COLO668 (cell line): ENCODE measurements around the gene TTC23.

Experiments
- DNase-seq: peaks from one replicate; lab custom pipeline; 2025; ENCODE audit not compliant: unreplicated experiment; lab: John Stamatoyannopoulos, UW

The TTC23 gene

DNA sequence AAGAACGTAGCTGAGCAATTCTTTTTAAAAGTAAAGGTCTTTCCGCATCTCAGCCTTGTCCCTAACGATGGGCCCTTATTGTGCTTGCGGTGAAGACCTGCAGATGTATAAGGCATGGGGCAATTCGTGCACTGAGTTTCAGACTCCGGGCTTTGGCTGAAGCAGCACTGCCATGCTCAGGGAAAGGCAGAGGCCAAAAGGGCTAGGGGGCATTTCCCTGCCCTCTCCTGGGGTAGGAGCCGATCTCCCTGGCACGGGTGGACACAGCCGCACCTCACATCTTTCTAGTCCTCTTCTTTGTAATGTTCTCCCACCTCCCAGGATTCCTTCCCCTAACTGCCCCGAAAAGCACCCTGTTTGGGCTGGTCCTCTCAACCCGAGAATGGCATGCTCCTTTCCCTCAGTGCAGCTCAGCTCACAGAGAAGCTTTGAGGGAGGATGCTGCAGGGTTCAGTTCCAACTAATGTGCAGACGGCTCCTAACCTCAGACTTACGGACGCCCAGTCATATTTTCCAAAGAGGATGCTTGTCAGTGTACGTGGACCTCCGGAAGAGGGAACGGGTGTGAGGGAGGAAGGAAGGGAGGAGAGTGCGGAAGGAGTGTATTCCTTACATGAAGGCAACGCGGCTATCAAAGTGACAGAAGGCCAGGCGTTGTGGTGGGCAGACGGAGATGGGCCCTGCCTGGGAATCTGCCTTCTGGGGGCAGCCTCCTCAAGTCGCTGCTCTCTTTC is 83.3 kb downstream of the TTC23 start:
- no peak for DNase-seq

DNA sequence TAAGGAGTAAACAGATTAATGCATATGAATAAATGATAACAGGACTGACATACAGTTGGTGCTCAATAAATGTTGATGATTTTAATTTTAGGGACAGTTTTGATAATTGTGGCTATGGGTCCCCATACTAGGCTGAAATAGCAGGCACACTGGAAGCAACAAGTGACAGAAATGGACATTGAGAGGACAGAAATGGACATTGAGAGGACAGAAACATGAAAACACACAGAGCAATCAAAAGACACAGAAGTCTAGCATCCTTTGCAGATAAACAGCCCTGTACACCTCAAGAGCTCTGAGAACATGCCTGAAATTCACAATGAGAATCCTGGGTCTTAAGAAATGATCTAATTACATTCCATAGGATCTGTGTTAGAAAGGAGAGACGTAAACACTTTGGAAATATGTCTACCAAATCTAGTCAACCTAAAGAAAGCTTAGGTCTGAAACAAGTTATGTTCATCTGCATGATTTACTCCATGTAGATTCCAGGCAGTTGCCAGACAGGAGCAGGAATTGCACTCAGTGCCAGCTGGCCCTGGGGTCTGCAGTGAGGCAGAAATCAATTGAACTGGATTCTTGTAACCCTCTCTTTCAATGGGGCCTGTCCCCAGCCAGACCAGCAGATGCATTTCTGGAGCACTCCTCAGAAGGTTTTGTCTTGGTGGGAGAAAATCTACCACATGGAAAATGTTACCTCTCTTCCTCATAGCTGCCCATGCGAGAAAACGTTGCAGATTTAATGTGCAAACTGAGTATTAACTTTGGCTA is 84.2 kb downstream of the TTC23 start:
- DNase-seq = no peak

DNA sequence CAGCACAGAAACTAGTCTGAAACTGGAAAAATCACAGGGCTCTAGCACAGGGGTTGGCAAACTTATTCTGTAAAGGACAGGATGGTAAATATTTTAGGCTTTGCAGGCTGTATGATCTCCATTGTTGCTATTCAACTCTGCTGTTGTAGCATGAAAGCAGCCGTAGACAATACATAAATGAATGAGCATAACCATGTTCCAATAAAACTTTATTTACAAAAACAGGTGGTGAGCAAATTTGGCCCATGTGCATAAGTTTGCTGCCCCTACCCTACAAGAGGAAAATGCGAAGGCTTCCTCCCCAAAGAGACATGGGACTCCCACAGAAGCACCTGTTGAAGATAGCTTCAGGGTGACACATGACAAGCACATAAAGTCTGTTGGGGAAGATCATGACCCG is 85.3 kb downstream of the TTC23 start:
- no peak for DNase-seq

DNA sequence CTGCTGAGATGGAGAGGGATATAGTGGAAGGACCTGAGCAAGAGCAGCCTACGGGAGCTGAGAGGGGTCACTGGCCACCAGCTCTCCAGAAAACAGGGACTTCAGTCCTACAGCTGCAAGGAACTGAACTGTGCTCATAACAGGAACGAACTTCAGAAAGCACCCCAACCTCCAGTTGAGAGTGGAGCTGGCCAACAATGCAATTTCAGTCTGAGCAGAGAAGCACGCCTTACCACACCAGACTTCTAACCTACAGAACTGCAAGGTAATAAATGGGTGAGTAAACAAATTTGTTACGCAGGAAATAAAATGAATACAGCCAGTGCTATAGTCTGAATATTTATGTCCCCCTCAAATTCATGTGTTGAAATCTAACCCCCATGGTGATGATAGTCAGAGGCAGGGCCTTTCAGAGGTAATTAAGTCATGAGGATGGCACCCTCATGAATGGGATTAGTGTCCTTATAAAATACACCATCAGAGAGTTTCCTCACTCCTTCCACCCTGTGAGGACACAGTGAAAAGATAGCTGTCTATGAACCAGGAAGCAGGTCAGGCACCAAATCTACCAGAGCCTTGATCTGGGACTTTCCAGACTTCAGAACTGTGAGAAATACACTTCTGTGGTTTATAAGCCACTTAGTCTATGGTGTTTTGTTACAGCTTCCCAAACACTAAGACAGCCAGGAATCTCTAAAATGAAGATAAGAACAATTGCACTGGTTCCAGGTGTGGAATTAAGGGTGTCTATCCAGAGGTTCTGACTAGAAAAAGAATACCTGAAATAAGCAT is 85.9 kb downstream of the TTC23 start:
- DNase-seq = no peak

DNA sequence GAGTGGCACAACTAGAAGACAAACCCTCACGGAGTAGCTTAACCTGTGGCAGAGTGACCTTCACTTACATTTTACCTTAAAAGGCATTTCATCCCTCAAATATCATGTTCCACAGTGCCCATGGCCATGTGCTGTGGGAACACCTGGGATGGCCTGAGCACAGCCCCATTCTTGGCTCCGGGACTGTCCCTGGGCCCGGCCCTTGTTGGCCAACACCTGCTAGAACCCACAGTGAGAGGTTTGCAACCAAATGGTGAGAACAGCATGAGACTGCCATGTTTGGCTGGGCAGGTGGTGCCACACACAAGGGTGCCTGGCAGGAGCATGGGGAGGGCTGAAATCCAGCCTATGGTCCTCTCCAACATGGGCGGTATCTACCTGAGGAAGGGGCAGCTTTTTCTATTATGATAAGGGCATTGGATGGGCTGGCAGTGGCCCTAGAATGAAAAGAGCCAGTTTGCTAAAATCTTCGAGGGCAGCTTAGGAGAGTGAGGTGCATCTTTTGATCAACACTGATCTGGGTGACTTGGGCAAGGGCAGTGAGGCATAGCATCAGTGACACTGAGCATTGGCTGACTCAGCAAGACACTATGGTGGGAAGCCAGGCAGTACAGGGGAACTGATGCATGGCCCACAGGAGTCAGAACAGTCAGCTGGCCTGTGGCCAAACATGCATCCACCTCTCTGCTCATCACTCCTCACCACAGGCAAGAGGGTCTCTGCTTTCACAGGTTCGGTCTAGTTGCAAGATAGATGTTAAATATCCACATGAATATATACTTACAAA is 90.6 kb downstream of the TTC23 start:
- DNase-seq = no peak

- DNase-seq = no peak
Measured at GRCh38 chr15:99157456-99157855, 91.9 kb downstream of the TTC23 start.

- no peak for DNase-seq
Measured at GRCh38 chr15:99155961-99156443, 93.4 kb downstream of the TTC23 start.

- DNase-seq = no peak
Measured at GRCh38 chr15:99154271-99154670, 95.1 kb downstream of the TTC23 start.

DNA sequence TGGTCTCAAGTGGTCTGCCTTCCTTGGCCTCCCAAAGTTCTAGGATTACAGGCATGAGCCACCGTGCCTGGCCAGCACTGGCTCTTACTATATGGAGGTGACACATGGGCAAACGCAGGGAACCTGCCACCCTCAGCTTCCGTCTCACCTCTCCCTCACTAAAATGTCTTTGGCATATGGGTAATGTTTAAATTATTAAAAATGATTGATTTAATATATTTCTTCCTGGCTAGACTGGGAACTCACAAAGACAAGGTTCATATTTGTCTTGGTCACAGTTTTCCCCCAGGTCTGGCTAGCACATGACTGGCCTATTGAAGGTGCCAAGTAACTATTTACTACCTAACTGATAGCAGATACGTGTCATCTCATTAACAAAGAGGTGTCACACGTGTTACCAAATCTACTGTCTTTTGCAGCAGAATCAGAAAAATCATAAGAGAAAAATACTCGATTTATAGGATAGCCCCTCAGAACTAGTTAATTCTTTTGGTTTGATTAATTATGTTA is 96.3 kb downstream of the TTC23 start:
- DNase-seq = no peak

DNA sequence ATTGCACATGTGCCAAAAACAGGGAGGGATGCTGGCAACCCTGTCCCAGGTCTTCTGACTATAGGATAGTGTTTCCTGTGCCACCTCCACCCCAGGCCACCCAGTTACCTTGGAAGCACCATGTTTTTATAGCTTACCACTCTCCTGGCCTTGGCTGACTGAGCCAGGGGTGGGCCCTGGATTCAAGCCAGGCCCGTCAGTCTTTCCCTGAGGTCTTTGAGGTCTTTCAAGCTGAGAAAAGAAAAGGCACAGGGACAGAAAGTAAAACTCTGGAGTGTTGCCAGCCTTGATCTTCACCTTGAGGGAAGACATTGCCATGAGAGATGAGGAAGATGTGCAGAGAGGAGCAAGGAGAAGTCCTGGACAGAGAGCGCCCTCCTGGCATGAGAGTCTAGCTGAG is 98.2 kb downstream of the TTC23 start:
- no peak for DNase-seq

GRCh38 chr15:99149366-99149765 is 100.0 kb downstream of the TTC23 start:
- no peak for DNase-seq

GRCh38 chr15:99148851-99149276 is 100.5 kb downstream of the TTC23 start:
- no peak for DNase-seq

GRCh38 chr15:99146661-99147060 is 102.7 kb downstream of the TTC23 start:
- DNase-seq = no peak

DNA sequence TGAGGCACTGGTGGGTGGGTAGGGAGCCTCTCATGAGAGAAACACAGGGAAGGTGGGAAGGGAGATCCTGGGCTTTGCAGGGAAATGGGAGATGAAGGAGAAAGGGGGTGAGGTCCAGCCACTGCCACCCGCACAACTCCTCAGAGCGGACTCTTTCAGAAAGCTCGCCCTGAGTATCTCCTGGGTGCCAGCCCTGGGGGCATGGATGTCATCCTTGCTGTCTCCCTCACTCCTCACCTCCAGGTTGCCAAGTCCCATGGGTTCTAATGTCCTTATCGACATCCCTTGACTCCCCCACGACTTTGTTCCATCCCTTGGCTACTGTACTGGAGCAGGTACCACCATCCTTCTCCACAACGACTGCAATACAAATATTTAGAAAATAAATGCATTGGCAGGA is 103.6 kb downstream of the TTC23 start:
- DNase-seq = no peak

DNA sequence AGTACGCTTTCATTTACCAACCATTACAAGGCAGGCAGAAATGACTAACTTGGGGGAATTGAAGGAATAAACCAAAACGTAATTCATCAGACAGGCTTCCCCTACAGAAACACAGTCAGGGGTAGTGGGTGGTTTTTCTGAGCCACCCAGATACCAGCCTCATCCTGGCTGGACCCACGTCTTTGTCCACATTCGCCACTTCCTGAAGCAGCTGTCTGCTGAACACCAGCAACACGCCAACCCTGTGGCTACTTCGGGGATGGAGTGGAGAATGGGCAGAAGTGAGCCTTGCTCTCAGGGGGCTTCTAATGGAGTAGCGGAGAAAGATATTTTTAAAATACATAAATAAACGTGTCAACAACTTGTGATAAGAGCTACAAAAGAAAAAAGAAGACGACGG is 104.4 kb downstream of the TTC23 start:
- DNase-seq = no peak

DNA sequence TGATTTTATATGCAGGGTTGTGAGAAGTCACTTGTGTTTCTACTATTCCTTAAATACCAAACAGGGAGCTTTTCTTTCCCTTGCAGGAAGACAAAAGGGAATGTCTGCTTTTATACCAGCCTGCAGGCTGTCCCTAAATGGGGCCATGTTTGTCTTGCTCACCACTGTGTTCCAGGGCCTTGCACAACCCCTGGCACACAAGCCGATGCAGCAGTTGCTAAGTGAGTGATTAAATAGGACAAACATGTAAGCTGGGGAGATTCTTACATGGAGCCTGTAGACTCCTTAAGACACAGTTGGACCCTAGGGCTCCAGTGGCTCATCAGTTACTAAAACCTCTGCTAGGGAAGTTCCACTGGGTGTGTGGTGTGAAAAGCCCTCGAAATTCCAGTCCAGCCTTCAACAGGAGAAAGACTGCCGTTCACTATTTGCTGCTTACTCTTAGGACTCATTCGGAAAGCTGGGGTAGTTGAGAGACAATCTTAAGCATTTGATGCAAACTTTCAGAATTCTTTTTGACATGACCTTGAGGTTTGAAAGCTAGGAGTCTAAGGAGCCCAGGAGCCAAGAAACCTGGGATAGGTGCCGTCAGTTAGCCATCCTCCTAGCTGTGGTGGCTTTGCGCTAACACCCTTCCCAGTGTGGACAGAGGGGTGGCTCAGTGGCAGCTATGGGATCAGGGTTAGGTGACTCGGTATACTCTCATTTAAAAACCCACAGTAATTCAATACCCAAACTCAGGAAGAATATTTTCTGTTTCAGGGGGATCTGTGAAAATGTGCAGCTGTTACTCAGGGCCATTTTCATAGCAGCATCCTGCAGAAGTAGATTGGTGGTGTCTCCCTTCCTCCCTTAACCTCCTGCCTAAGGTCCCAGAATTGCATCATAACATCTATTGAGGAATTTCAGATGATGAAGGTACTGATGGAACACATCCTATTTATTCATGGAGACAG is 105.4 kb downstream of the TTC23 start:
- no peak for DNase-seq

- no peak for DNase-seq
Measured at GRCh38 chr15:99143242-99143641, 106.1 kb downstream of the TTC23 start.

DNA sequence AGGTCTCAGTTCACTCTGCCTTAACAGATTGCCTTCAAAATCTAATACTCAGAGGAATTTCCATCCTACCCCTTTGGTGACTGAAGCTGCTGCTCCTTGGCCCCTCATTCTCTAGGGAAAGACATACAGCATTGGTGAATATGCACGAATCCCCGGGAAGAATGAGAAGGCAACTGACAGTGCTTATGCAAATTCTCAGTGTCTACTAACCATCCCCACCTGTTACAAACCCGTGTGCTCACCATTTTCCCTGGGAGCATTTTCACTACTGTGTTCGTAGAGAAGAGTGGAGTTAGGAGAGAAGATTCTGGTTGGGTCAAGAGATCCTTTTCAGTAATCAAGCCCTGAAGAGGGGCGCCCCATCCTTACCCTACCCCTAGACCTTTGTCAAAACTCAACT is 106.8 kb downstream of the TTC23 start:
- DNase-seq = no peak

DNA sequence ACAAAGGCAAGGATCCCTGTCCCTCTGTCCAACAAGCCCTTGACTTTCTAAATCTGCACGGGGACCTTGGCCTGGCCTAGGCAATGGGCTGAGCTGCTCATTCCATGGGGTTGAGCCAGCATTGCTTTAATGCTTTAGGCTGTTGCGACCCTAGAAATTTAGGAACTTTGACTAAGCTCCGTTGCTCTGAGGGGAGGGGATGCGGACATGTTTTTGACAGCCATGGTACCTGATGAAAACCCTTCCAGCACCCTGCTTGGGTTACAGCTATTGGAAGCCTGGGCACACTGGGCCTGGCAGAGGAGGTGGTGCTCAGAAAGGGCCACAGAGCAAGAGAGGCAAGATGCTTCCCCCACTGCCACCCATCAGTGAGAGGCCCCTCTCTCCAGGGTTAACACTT is 107.4 kb downstream of the TTC23 start:
- no peak for DNase-seq

GRCh38 chr15:99140590-99140989 is 108.8 kb downstream of the TTC23 start:
- no peak for DNase-seq
